Lower lobe of right lung (tissue), 2 donors: ENCODE measurements around the gene BLOC1S4. TPM values are rescaled to one million over a fixed set of nuclear protein-coding genes. Genes with fewer than 3 reads are reported as not detected.

Source experiments
- ATAC-seq, 2 donors: fragments of 200-7000 bp; cut with Tn5 transposase; one replicate each; pipeline ENCODE4 v1.9.1; 2020 to 2022; ENCODE audit warnings: mild to moderate bottlenecking in 2 of 2, moderate library complexity in 2 of 2
- DNase-seq: peaks from one replicate; pipeline ENCODE4 v3.0.0-alpha.2; 2020
- H3K27ac ChIP-seq: fragments of 200-600 bp; one replicate; pipeline ENCODE4 v1.8.0; 2022
- H3K27me3 ChIP-seq: fragments of 200-600 bp; one replicate; pipeline ENCODE4 v1.8.0; 2022; ENCODE audit warnings: low read depth
- H3K36me3 ChIP-seq: fragments of 200-600 bp; one replicate; pipeline ENCODE4 v1.8.0; 2022; ENCODE audit warnings: mild to moderate bottlenecking
- H3K4me1 ChIP-seq: fragments of 200-600 bp; one replicate; pipeline ENCODE4 v1.8.0; 2022
- H3K4me3 ChIP-seq: fragments of 200-600 bp; one replicate; pipeline ENCODE4 v1.8.0; 2022; ENCODE audit warnings: mild to moderate bottlenecking
- H3K9me3 ChIP-seq: fragments of 200-600 bp; one replicate; pipeline ENCODE4 v1.8.0; 2022
- intact Hi-C: fragments of 100-400 bp; cut with DNase I; formaldehyde crosslinking; loops from one replicate; pipeline ENCODE4 v1.11.0; 2022
- total RNA-seq: library from RNA; stranded (reverse); fragmentation: NEBNext Ultra II Directional; extraction: Animal tissue kit (Norgen Biotek cat#: 25700); gene quantifications from one replicate; pipeline ENCODE4 v1.2.1, GENCODE V29; 2021
- TF ChIP-seq, protein P1 (sequence below): fragments of 200-600 bp; IDR thresholded peaks from one replicate; pipeline ENCODE4 v1.8.0; 2022; ENCODE audit warnings: antibody characterized with exemption, mild to moderate bottlenecking
- donor health status: DM: no; HTN: yes; CAD: no; lungs with severe emphysema.

The BLOC1S4 gene
- total RNA-seq, 1 donor from 2014 or later, result 9.0 TPM

DNA sequence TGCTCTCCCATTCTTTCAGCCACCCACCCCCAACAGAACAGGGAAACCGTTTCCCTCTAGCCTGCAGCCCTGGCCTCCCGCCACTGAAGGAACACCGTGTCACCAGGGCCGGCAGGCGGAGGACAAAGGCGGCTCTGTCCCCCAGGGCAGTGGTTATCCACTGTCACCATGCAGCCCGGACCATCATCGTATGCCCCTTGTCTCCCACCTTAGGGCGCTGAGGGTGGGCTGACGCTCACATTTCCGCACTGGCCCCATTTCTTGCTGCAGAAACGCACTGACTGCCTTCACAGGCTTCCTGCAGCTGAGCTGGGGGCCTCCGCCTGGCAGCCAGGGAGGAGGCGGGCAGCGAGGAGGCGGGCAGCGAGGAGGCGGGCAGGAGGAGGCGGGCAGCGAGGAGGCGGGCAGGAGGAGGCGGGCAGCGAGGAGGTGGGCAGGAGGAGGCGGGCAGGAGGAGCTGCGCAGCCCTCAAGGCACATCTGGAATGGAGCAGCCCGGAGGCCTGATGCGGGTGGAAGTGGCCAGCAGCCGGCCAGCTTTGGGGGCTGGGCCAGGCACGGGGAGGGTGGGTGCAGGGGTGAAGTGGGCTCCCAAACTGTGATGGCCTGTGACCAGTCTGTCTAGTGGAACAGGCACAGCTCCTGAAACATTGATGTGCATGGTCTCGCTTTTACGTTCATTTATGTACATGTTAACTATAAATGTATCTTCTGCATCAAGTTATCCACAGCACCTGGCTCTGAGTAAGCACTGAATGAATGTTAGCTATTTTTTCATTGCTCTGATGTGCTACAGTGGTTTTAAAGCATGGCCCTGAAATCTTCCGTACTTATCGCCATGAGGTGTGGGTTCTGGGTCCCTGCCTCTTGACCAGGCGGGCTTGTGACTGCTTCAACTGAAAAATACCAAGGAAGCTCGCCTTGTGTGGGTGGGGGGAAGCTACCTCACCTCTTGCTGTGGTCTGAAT, 46.0 kb downstream of the BLOC1S4 start:
- H3K4me3 ChIP-seq, result no peak overlapping the region
- peak; percentile 26 for DNase-seq
- H3K36me3 ChIP-seq, result no peaks in the 10 kb centered on the region
- no peak overlapping the region for H3K27ac ChIP-seq
- no peaks in the 10 kb centered on the region for H3K27me3 ChIP-seq
- ATAC-seq, result no peak
- no peaks in the 10 kb centered on the region for H3K9me3 ChIP-seq
- intact Hi-C loops, result no loop called here
- H3K4me1 ChIP-seq, result no peaks in the 10 kb centered on the region
- TF ChIP-seq, protein P1, sequence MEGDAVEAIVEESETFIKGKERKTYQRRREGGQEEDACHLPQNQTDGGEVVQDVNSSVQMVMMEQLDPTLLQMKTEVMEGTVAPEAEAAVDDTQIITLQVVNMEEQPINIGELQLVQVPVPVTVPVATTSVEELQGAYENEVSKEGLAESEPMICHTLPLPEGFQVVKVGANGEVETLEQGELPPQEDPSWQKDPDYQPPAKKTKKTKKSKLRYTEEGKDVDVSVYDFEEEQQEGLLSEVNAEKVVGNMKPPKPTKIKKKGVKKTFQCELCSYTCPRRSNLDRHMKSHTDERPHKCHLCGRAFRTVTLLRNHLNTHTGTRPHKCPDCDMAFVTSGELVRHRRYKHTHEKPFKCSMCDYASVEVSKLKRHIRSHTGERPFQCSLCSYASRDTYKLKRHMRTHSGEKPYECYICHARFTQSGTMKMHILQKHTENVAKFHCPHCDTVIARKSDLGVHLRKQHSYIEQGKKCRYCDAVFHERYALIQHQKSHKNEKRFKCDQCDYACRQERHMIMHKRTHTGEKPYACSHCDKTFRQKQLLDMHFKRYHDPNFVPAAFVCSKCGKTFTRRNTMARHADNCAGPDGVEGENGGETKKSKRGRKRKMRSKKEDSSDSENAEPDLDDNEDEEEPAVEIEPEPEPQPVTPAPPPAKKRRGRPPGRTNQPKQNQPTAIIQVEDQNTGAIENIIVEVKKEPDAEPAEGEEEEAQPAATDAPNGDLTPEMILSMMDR, result no peak

DNA sequence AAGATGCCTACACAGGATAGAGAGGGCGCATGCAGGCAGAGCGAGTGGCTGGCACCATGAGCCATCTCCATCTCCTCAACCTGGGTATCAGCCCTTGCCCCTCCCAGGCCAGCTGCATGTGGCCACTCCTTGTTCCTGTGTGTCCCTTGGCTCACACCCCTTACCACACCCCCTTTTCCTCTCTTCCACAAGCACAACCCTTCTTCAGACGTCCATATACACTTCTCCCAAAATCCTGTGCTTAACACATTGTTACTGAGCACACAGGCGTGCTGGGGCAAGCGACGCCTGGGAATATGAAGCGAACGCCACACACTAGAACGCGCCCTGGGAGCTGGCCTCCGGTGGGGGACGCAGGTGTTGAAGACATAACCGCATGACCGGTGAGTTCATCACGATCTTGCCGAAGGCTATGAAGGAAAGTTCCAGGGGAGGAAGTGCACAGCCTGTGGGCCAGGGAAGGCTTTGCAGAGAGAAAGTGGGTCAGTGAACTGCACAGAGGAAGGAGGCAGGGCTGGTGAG, 47.4 kb downstream of the BLOC1S4 start:
- Histone ChIP-seq H3K36me3 (no peaks in the 10 kb centered on the region), H3K4me1 (no peaks in the 10 kb centered on the region), H3K27me3 (no peaks in the 10 kb centered on the region), H3K9me3 (no peaks in the 10 kb centered on the region), H3K4me3 (no peak overlapping the region), H3K27ac (no peak overlapping the region)
- peak; percentile 35 for DNase-seq
- intact Hi-C loops, result no loop called here
- TF ChIP-seq, protein P1, result no peak
- no peak for ATAC-seq

DNA sequence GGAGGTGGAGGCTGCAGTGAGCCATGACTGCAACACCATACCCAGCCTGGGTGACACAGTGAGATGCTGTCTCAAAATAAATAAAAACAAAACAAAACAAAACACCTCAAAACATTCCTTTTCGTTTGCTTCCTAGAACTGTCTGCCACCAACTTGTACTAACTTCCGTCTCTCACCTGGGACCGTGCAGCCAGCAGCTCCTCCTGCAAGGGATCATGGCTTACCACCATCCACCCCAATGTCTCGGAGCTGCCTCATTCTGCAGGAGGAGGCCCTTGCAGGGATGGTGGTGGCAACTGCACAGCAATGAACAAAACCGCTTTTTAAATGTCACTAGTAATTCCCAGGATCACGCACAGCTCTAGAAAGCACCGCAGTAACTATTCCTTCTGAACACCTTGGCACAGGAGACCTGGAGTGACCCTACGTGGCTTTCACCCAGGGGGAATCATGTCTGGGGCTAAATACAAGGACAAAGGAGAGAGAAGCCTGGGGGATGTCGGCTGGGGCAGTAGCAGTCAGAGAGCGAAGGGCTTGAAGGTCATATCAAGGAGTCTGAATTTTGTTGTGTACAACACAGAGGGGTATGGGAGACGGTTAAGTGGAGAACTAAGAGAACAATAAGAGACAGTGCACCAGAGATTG, 49.1 kb downstream of the BLOC1S4 start:
- Histone ChIP-seq H3K36me3 (no peaks in the 10 kb centered on the region), H3K4me1 (no peaks in the 10 kb centered on the region), H3K27ac (no peak overlapping the region), H3K27me3 (no peaks in the 10 kb centered on the region), H3K9me3 (no peaks in the 10 kb centered on the region), H3K4me3 (no peak overlapping the region)
- intact Hi-C loops, result no loop called here
- DNase-seq, result peak; percentile 9
- ATAC-seq, result no peak
- TF ChIP-seq, protein P1, result no peak

DNA sequence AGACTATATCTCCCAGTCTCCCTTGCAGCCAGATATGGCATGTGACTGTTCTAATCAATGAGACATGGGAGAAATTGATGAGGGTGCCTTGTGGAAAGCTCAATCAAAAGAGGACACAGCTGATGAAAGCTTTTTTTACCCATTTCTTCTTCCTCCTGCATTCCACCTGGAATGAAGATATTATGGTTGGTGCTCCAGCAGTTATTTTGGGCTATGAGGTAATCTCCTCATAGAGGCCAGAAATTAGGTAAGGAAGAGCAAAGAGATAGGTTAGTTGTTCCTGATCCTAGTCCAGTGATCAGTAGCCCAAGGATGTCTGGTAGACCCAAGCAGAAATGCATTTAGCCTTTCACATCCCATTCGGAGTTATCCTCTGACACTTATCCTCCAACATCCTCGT, 49.7 kb downstream of the BLOC1S4 start:
- ATAC-seq (no peak), DNase-seq (no peak)
- H3K4me3 ChIP-seq, result no peak overlapping the region
- H3K9me3 ChIP-seq, result no peaks in the 10 kb centered on the region
- TF ChIP-seq, protein P1, result no peak
- H3K36me3 ChIP-seq, result no peaks in the 10 kb centered on the region
- intact Hi-C loops, result no loop called here
- no peaks in the 10 kb centered on the region for H3K27me3 ChIP-seq
- H3K4me1 ChIP-seq, result no peaks in the 10 kb centered on the region
- no peak overlapping the region for H3K27ac ChIP-seq

Other genes with a start within 250 kb of the BLOC1S4 start
- gene PPP2R2C, start 243.6 kb upstream of the BLOC1S4 start, total RNA-seq, result not detected
- 41.2 TPM for gene MAN2B2, start 141.0 kb upstream of the BLOC1S4 start, total RNA-seq
- 211 TPM for gene MRFAP1, start 75.5 kb upstream of the BLOC1S4 start, total RNA-seq
- 16.1 TPM for gene S100P, start 22.3 kb upstream of the BLOC1S4 start, total RNA-seq
- 48.8 TPM for gene MRFAP1L1, start 6.3 kb upstream of the BLOC1S4 start, total RNA-seq
- gene KIAA0232, start 66.6 kb downstream of the BLOC1S4 start, total RNA-seq, result 28.1 TPM
- gene TBC1D14, start 193.7 kb downstream of the BLOC1S4 start, total RNA-seq, result 60.7 TPM